Keratinocyte (primary cell): ENCODE data around the gene CKAP4. TPM values are rescaled to one million over a fixed set of nuclear protein-coding genes. Genes with fewer than 3 reads are reported as not detected.

Source experiments
- DNase-seq: peaks from one replicate; pipeline ENCODE4 v3.0.0-alpha.2; 2011; ENCODE audit warnings: low read depth, missing footprints, low spot score
- FAIRE-seq: peaks from 2 replicates; lab custom pipeline; 2011; peaks lifted over from hg19 to GRCh38; lab: Jason Lieb, UNC
- H2AFZ ChIP-seq: 2 replicates; pipeline ENCODE4 v1.6.0; 2012; ENCODE audit warnings: low read length, control low read depth, inconsistent platforms; ENCODE audit not compliant: control insufficient read depth
- H3K27ac ChIP-seq: 2 replicates; pipeline ENCODE4 v1.5.1; 2011; ENCODE audit warnings: low read length; ENCODE audit not compliant: control insufficient read depth, insufficient read depth
- H3K27me3 ChIP-seq: 3 replicates; pipeline ENCODE4 v1.6.0; 2011; ENCODE audit warnings: low read length; ENCODE audit not compliant: control insufficient read depth, insufficient read depth; ENCODE audit errors: extremely low read depth
- H3K36me3 ChIP-seq, 2 experiments: 2 replicates in 1 of 2; 3 replicates in 1 of 2; pipeline ENCODE4 v1.5.1; 2011; ENCODE audit warnings: low read length in 2 of 2, mild to moderate bottlenecking in 1 of 2; ENCODE audit not compliant: control insufficient read depth in 2 of 2, insufficient read depth in 2 of 2; ENCODE audit errors: extremely low read depth in 1 of 2
- H3K4me1 ChIP-seq: 3 replicates; pipeline ENCODE4 v1.5.1; 2011; ENCODE audit warnings: low read length; ENCODE audit not compliant: control insufficient read depth, insufficient read depth; ENCODE audit errors: extremely low read depth
- H3K4me2 ChIP-seq: 3 replicates; pipeline ENCODE4 v1.6.0; 2011; ENCODE audit warnings: low read depth, low read length; ENCODE audit not compliant: control insufficient read depth, insufficient read depth; ENCODE audit errors: extremely low read depth
- H3K4me3 ChIP-seq, 3 experiments: fragments of 200-600 bp in 1 of 3; sonication (generic) in 1 of 3; 2 replicates in 2 of 3; 3 replicates in 1 of 3; pipeline ENCODE4 v1.5.1; 2011 to 2016; ENCODE audit warnings: low read length in 3 of 3, mild to moderate bottlenecking in 3 of 3, control low read depth in 2 of 3, inconsistent platforms in 1 of 3, low read depth in 1 of 3, mixed read lengths in 1 of 3, mixed run types in 1 of 3, moderate library complexity in 1 of 3; ENCODE audit not compliant: control insufficient read depth in 2 of 3, insufficient read depth in 2 of 3; ENCODE audit errors: extremely low read depth in 1 of 3
- H3K79me2 ChIP-seq: 2 replicates; pipeline ENCODE4 v1.6.0; 2012; ENCODE audit warnings: low read length; ENCODE audit not compliant: control insufficient read depth, insufficient read depth
- H3K9ac ChIP-seq: 3 replicates; pipeline ENCODE4 v1.6.0; 2011; ENCODE audit warnings: low read length; ENCODE audit not compliant: control insufficient read depth, insufficient read depth; ENCODE audit errors: extremely low read depth
- H3K9me1 ChIP-seq: 3 replicates; pipeline ENCODE4 v1.6.0; 2011; ENCODE audit warnings: low read length; ENCODE audit not compliant: control insufficient read depth, insufficient read depth; ENCODE audit errors: extremely low read depth
- H3K9me3 ChIP-seq: 2 replicates; pipeline ENCODE4 v1.5.1; 2012; ENCODE audit warnings: low read depth, low read length; ENCODE audit not compliant: control insufficient read depth
- H4K20me1 ChIP-seq: 3 replicates; pipeline ENCODE4 v1.6.0; 2011; ENCODE audit warnings: low read length; ENCODE audit not compliant: control insufficient read depth, insufficient read depth; ENCODE audit errors: extremely low read depth
- CTCF ChIP-seq, 3 experiments: IDR thresholded peaks in 1 of 3; conservative IDR thresholded peaks in 1 of 3; optimal IDR thresholded peaks in 1 of 3; 2 replicates in 2 of 3; 3 replicates in 1 of 3; pipeline versions ENCODE3 to v1.5.1; 2011; ENCODE audit warnings: low read length in 3 of 3, mild to moderate bottlenecking in 3 of 3, moderate library complexity in 2 of 3, control low read depth in 1 of 3, inconsistent platforms in 1 of 3; ENCODE audit not compliant: insufficient read depth in 2 of 3; ENCODE audit errors: extremely low read depth in 1 of 3
- EZH2 ChIP-seq: IDR thresholded peaks from one replicate; pipeline ENCODE4 v1.6.1; 2012; ENCODE audit warnings: inconsistent platforms, mild to moderate bottlenecking, low read length, moderate library complexity
- dilution Hi-C: fragments of 300-500 bp; cut with MboI; formaldehyde crosslinking; loops from one replicate; pipeline ENCODE4 v1.7.0; 2020; ENCODE audit warnings: low sequenced_read_pairs; ENCODE audit not compliant: extremely low pct_ligation_motif_present
- polyA plus RNA-seq, 5 experiments: library from polyadenylated mRNA; depleted of rRNA in 3 of 5; stranded (reverse) in 3 of 5; stranded (forward) in 1 of 5; unstranded in 1 of 5; fragments of >200 nt; gene quantifications; 1 replicate in 1 of 5; 2 replicates in 3 of 5; 3 replicates in 1 of 5; pipeline versions ENCODE4 v1.2.1 to v1.2.3, GENCODE V29; 2011 to 2012; ENCODE audit warnings: missing spikeins in 2 of 5, low read depth in 1 of 5, low replicate concordance in 1 of 5

The CKAP4 gene
- polyA plus RNA-seq, 1 donor (not counting 4 experiments of a cell fraction or from before 2014, with no cell fraction given) = 84.5 TPM

GRCh38 chr12:106274575-106275121 lies 26.8 kb upstream of the CKAP4 start:
- Histone ChIP-seq H3K4me3 (no peak overlapping the region), H3K4me2 (no peak overlapping the region), H3K9me3 (no peaks in the 10 kb centered on the region), H3K4me1 (peaks cover 14% of the 10 kb centered on the region), H3K9ac (no peak overlapping the region), H4K20me1 (no peaks in the 10 kb centered on the region), H3K79me2 (no peaks in the 10 kb centered on the region), H3K27me3 (no peaks in the 10 kb centered on the region), H3K36me3 (no peaks in the 10 kb centered on the region), H2AFZ (no peak overlapping the region), H3K9me1 (no peaks in the 10 kb centered on the region), H3K27ac (no peak overlapping the region)
- FAIRE-seq (no peak), DNase-seq (no peak)
- TF ChIP-seq CTCF (optimal IDR thresholded peaks at IDR 0.05 in 1 of 3, IDR thresholded peaks at IDR 0.05 in 1 of 3, conservative IDR thresholded peaks at IDR 0.05 in 1 of 3; ENCODE audit: extremely low read depth in 1 of 3, insufficient read depth in 2 of 3, low read length in 3 of 3) = no peak
- TF ChIP-seq EZH2 = no peak
- dilution Hi-C loops = no loop called here

- Histone ChIP-seq H4K20me1 (no peaks in the 10 kb centered on the region), H3K36me3 (no peaks in the 10 kb centered on the region), H3K4me3 (no peak overlapping the region), H3K9me1 (no peaks in the 10 kb centered on the region), H2AFZ (no peak overlapping the region), H3K4me2 (no peak overlapping the region), H3K79me2 (no peaks in the 10 kb centered on the region), H3K9me3 (no peaks in the 10 kb centered on the region), H3K27ac (no peak overlapping the region), H3K27me3 (no peaks in the 10 kb centered on the region), H3K9ac (no peak overlapping the region), H3K4me1 (peaks cover 14% of the 10 kb centered on the region)
- FAIRE-seq (no peak), DNase-seq (no peak)
- dilution Hi-C loops = no loop called here
- TF ChIP-seq CTCF (optimal IDR thresholded peaks at IDR 0.05 in 1 of 3, IDR thresholded peaks at IDR 0.05 in 1 of 3, conservative IDR thresholded peaks at IDR 0.05 in 1 of 3; ENCODE audit: extremely low read depth in 1 of 3, insufficient read depth in 2 of 3, low read length in 3 of 3) (no peak), EZH2 (no peak)
These were observed 26.2 kb upstream of the CKAP4 start for GRCh38 chr12:106274012-106274411.
